HG02623 (cell line): ENCODE results near the gene DISC1.

ENCODE experiments used
- ATAC-seq: cut with Tn5 transposase; IDR thresholded peaks from one replicate; pipeline ENCODE4 v1.9.1; 2021; ENCODE audit warnings: moderate library complexity; ENCODE audit not compliant: unreplicated experiment

DISC1 gene

DNA sequence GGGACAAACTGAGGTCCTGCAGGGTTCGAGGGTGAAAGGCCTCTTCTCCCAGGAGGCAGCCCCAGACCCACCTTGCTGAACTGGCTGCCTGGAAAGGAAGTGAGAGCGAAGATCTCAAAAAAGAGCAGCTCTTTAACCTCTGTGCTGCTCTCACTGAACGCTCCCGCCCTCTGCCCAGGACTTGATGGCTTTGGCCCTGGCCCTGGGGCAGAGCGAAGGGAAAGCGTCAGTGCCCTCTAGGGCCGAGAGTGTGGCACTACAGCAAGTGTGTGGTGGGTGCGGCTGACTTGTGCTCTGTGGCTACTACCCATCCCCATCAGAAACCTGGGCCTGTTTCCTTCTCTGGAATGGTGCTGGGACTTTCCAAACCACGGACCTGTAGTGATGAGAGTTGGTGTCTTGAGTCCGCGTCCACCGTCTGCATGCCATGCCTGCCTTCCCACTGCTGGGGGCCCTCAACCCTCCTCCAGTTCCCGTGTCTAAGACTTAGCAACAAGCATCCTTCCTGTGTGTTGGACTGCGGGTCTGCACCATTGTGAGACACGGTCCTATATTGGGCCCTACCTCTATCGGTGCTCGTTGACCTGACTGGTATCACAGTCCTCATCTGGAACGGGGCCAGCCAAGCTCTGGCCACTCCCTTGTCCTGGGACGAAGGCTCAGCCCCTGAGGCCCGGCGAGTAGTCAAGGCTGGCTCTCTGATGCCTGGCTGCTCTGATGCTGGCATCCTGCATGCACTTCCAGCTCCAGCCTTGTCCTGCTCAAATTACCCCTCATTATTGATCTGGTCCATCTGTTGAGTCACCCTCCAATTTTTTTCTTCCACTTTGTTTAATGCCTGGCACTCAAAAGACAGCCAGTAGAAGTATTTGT lies 180.3 kb downstream of the DISC1 start:
- ATAC-seq, result peak; percentile 79

DNA sequence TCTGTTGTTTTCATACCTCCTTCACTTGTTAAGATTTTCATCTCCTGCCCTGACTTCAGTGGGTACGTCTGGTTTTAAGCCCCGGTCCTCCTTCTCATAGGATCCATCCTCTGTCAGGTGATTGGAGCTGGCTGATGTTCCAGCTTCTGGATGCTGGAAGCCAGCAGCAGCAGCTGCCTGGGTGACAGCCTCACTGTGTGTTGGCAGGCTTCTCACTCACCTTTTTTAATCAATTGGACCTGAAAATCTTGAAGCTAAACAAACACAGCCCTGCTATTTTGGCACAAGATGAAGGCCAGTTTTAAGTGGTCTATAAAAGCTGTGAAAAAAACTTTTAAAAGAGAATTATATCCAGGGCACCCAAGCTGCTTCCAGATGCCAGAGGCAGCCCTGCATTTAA lies 181.0 kb downstream of the DISC1 start:
- no peak for ATAC-seq

GRCh38 chr1:231808116-231808515 lies 181.5 kb downstream of the DISC1 start:
- no peak for ATAC-seq

- ATAC-seq, result no peak
Measured at GRCh38 chr1:231808990-231809389, 182.4 kb downstream of the DISC1 start.

DNA sequence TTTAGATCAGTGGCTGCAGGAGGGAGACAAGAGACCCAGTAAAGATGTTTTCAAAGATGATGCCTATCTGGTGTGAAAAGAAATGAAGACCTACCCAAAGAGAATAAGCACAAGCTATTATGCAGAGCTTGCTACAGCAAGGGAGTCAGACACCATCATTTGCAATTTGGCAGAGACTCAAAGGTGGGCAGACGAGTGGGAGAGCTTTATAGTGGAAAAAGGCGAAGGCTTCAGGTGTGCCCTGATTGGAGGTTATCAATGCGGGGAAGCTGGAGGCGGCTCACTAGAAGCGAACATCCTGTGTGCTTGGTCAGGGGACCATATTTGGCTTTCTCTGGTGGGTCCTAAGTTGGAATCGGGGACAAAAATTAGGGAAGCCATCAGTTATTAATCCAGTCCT lies 183.8 kb downstream of the DISC1 start:
- ATAC-seq, result no peak

GRCh38 chr1:231814021-231814420 lies 187.4 kb downstream of the DISC1 start:
- no peak for ATAC-seq

GRCh38 chr1:231814521-231814920 lies 187.9 kb downstream of the DISC1 start:
- ATAC-seq, result no peak

DNA sequence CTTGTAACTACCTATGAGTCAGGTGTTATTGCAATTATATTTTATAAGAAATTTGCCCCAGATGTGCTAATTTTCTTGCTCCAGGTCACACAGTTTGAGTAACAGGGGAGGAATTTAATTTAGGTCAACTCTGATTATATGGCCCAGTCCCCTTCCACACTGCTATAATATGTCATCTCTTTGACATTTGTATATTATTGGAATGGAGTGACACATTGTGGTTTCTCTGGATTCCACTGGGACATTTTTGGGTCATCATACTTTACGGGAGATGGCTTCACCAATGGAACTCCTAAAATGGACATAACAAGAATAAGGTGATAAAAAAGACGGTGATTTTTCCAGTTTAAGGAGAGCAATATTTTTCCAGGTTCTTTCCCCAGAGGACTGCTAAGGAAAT lies 191.2 kb downstream of the DISC1 start:
- ATAC-seq, result no peak

DNA sequence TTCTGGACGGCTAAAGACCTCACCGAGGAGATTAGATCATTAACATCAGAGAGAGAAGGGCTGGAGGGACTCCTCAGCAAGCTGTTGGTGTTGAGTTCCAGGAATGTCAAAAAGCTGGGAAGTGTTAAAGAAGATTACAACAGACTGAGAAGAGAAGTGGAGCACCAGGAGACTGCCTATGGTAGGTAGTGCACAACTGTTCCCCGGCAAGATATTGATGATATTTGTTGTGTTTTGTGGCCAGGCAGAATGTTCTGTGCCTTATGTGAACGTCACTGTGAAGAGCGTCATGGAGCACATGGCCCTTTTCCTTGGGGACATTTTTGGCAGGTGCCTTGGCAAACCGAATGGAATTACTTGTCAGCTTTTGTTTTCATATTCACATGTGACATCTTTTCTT lies 191.7 kb downstream of the DISC1 start:
- no peak for ATAC-seq

GRCh38 chr1:231821281-231821680 lies 194.7 kb downstream of the DISC1 start:
- no peak for ATAC-seq

- no peak for ATAC-seq
Measured at GRCh38 chr1:231822041-231822440, 195.5 kb downstream of the DISC1 start.

- no peak for ATAC-seq
Measured at GRCh38 chr1:231826566-231826965, 200.0 kb downstream of the DISC1 start.

DNA sequence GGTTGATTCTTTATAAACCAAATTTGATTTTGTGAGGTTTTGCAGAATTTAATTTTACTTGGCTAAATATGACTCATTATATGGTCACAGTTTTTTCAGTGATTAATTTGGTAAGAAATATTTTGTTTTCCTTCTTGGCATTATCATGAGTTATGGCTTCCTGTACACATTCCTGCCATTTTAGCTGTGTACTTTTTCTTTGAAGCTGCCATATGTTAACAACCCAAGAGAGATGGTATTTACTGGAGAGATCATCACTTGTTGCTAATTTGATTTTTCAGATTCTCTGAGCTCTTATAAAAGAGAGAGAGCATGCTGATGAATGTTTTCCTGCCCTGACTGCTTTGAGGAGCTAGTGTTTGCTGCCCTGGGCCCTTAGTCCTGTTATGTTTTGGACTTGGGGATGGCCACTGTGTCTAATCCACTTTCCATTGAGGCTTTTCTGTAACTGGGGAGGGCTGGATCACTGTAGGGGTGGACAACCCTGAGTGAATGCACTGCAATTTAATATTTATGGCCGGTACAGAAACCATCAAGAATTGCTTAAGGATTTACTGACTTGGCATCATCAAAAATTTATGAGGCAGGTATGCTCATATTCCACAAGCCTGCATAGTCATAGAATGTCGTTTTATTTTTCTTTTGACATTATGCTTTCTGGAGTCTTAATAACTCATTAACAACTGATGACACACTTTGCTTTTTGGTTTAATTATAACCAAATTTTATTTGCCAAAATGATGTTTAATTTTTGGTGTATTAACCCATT lies 200.9 kb downstream of the DISC1 start:
- ATAC-seq, result no peak

- ATAC-seq, result no peak
Measured at GRCh38 chr1:231828182-231828920, 201.8 kb downstream of the DISC1 start.

DNA sequence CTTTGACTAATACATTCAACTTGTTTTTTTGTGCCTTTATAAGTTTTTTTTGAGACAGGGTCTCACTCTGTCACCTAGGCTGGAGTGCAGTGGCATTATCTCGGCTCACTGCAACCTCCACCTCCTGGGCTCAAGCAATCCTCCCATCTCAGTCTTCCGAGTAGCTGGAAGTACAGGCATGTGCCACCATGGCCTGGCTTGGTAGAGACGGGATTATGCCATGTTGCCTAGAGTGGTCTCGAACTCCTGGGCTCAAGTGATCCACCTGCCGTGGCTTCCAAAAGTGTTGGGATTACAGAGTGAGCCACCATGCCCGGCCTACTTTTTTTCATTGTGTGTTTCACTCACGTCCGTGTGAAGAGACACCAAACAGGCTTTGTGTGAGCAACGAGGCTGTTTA lies 202.7 kb downstream of the DISC1 start:
- ATAC-seq, result no peak

DNA sequence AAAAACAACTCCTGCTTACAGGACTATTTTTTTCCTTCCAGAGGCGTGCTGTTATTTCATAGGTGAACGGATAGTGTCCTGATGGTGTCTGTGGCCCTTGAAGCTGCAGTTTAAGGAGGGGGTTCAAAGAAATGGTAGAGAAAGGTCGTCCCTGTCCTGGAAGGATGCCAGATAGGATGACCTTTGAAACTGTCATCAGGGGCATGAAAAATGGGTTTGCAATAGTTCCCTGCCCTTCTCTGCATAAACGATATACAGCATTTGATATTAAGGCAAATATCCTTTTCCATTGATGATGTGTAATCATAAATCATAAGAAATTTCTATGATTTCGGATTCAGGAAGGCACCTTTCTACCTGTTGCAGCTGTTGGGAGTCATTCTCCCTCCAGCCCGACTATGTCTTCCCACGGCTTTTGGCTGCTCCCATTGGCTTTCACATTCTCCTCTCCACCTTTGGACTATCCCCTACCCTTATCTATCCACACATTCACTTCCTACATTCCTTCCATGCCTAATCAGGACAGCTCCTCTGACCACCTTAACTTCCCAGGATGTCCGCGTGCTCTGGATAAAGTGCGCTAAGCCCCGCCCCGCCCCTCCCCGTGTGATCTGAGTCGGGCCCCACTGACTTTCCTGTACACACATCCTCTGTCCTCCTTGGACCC lies 209.8 kb downstream of the DISC1 start:
- ATAC-seq, result no peak

GRCh38 chr1:231838521-231838920 lies 211.9 kb downstream of the DISC1 start:
- ATAC-seq, result no peak

DNA sequence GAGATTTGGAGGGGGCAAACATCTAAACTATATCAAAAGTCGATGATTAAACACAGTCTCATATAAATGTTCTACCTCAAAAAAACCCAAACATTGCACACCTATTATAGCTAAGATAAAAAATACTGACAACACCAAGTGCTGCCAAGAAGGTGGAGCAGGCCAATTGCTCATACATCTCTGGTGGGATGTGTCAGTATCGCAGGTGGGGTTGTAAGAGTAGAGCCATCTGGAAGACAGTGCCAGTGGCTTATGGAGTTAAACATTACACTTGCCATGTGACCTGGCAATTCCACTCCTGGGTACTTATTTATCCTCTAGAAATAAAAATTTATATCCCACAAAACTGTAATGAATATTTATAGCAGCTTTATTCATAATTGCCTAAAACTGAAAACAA lies 213.4 kb downstream of the DISC1 start:
- no peak for ATAC-seq

GRCh38 chr1:231841616-231842344 lies 215.2 kb downstream of the DISC1 start:
- no peak for ATAC-seq

- no peak for ATAC-seq
Measured at GRCh38 chr1:231842441-231842840, 215.9 kb downstream of the DISC1 start.
